NT2/D1 (cell line): ENCODE data around the gene DDX54.

Source experiments
- SUZ12 ChIP-seq: IDR thresholded peaks from 2 replicates; pipeline ENCODE4 v1.6.1; 2011; ENCODE audit not compliant: insufficient read length, insufficient read depth; ENCODE audit errors: extremely low read depth
- YY1 ChIP-seq: IDR thresholded peaks from 2 replicates; pipeline ENCODE4 v1.6.1; 2011; ENCODE audit not compliant: insufficient read length, insufficient read depth
- ZNF274 ChIP-seq: IDR thresholded peaks from 2 replicates; pipeline ENCODE4 v1.6.1; 2011; ENCODE audit warnings: mild to moderate bottlenecking, low read depth, low read length

GRCh38 chr12:113142886-113143332 lies 42.4 kb downstream of the DDX54 start:
- TF ChIP-seq YY1 (no peak), ZNF274 (no peak), SUZ12 (no peak)
